ENCODE results near the gene EPS8. TPM values are rescaled to one million over a fixed set of nuclear protein-coding genes. Genes with fewer than 3 reads are reported as not detected.

The EPS8 gene
- polyA plus RNA-seq, 3 donors: 4.1 to 4.8 (median 4.3) TPM

DNA sequence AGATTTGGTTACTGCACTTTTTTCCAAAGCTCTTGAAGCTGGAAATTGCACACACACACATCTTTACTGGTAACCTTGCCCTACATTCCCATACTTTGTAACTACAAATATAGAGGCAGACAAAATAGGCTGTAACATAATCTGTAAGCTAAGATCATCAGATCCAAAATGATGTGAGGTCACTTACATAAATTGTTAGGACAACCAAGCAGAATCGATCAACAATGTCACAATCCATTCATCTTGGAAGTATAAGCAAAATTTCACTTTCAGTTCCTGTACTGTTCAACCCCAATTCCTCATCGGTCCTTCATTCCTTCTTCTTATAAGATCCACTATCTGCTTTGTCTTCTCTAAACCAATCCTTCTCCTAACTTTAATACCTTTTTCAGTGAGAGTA lies 72.6 kb downstream of the EPS8 start:
- Histone ChIP-seq H3K9ac (ENCODE audit: insufficient read depth, low read length, poor library complexity, severe bottlenecking) (no peak overlapping the region), H2AFZ (ENCODE audit: insufficient read depth, low read depth, low read length, poor library complexity, severe bottlenecking) (no peak overlapping the region), H3K79me2 (ENCODE audit: insufficient read depth, low read length) (no peaks in the 10 kb centered on the region), H4K20me1 (ENCODE audit: insufficient read depth, low read length) (no peaks in the 10 kb centered on the region), H3K36me3 (replicated peaks in 1 of 2; ENCODE audit: control insufficient read depth in 1 of 2, insufficient read depth in 2 of 2, low read length in 2 of 2) (no peaks in the 10 kb centered on the region), H3K4me1 (ENCODE audit: control insufficient read depth in 1 of 2, insufficient read depth in 2 of 2, low read length in 2 of 2) (peaks cover 4 to 6% of the 10 kb centered on the region in 2 donors), H3K4me2 (replicated peaks; ENCODE audit: extremely low read depth, low read length, poor library complexity, severe bottlenecking) (peak overlapping the region; percentile 19), H3K9me3 (replicated peaks in 1 of 2; ENCODE audit: control insufficient read depth in 1 of 2, insufficient read depth in 1 of 2, low read length in 2 of 2) (no peaks in the 10 kb centered on the region), H3K4me3 (replicated peaks in 1 of 3; ENCODE audit: low read depth in 2 of 3, low read length in 3 of 3) (no peak overlapping the region), H3K27ac (ENCODE audit: low read depth in 1 of 2, low read length in 2 of 2) (no peak overlapping the region), H3K27me3 (ENCODE audit: control insufficient read depth in 2 of 2, insufficient read depth in 2 of 2, low read length in 2 of 2) (no peaks in the 10 kb centered on the region)
- TF ChIP-seq CTCF (IDR thresholded peaks at IDR 0.05): no peak
- H3K4me1 Mint-ChIP-seq: peaks cover 9% of the 10 kb centered on the region
- H3K36me3 Mint-ChIP-seq: no peaks in the 10 kb centered on the region
- H3K27me3 Mint-ChIP-seq (ENCODE audit: low read depth in 3 of 3): peaks cover 0 to 2% (median 0%) of the 10 kb centered on the region in 3 donors
- WGBS (ENCODE audit: insufficient coverage): 0% methylated on average over 1 of the region's 2 CpGs
- intact Hi-C loops (cut with micrococcal nuclease): no loop called here
- H3K4me3 Mint-ChIP-seq: peak overlapping the region in 1 of 2 donors; percentile 67
- peaks cover 0 to 3% (median 0%) of the 10 kb centered on the region in 7 donors for H3K9me3 Mint-ChIP-seq
- DNase-seq: peak in 1 of 3 donors; percentile 6
- H3K27ac Mint-ChIP-seq: peak overlapping the region in 1 of 7 donors; percentile 15

- Histone ChIP-seq H4K20me1 (ENCODE audit: insufficient read depth, low read length) (no peaks in the 10 kb centered on the region), H3K9me3 (replicated peaks in 1 of 2; ENCODE audit: control insufficient read depth in 1 of 2, insufficient read depth in 1 of 2, low read length in 2 of 2) (no peaks in the 10 kb centered on the region), H3K4me1 (ENCODE audit: control insufficient read depth in 1 of 2, insufficient read depth in 2 of 2, low read length in 2 of 2) (peaks cover 4 to 6% of the 10 kb centered on the region in 2 donors), H2AFZ (ENCODE audit: insufficient read depth, low read depth, low read length, poor library complexity, severe bottlenecking) (no peak overlapping the region), H3K27me3 (ENCODE audit: control insufficient read depth in 2 of 2, insufficient read depth in 2 of 2, low read length in 2 of 2) (no peaks in the 10 kb centered on the region), H3K79me2 (ENCODE audit: insufficient read depth, low read length) (no peaks in the 10 kb centered on the region), H3K27ac (ENCODE audit: low read depth in 1 of 2, low read length in 2 of 2) (no peak overlapping the region), H3K4me3 (replicated peaks in 1 of 3; ENCODE audit: low read depth in 2 of 3, low read length in 3 of 3) (no peak overlapping the region), H3K4me2 (replicated peaks; ENCODE audit: extremely low read depth, low read length, poor library complexity, severe bottlenecking) (no peak overlapping the region), H3K9ac (ENCODE audit: insufficient read depth, low read length, poor library complexity, severe bottlenecking) (no peak overlapping the region), H3K36me3 (replicated peaks in 1 of 2; ENCODE audit: control insufficient read depth in 1 of 2, insufficient read depth in 2 of 2, low read length in 2 of 2) (no peaks in the 10 kb centered on the region)
- TF ChIP-seq CTCF (IDR thresholded peaks at IDR 0.05): no peak
- DNase-seq: no peak
- Mint-ChIP-seq H3K9me3 (peaks cover 0 to 3% (median 0%) of the 10 kb centered on the region in 7 donors), H3K27me3 (ENCODE audit: low read depth in 3 of 3) (no peaks in the 10 kb centered on the region), H3K27ac (no peak overlapping the region), H3K4me1 (peaks cover 9% of the 10 kb centered on the region), H3K4me3 (no peak overlapping the region), H3K36me3 (no peaks in the 10 kb centered on the region)
- WGBS (ENCODE audit: insufficient coverage): 100% methylated on average over 1 of the region's 2 CpGs
- intact Hi-C loops (cut with micrococcal nuclease): no loop called here
Measured at GRCh38 chr12:15714256-15714655, 74.9 kb downstream of the EPS8 start.
